Measurements from ENCODE around the gene LENG8. TPM values are rescaled to one million over a fixed set of nuclear protein-coding genes. Genes with fewer than 3 reads are reported as not detected.
A peak's percentile ranks its signal among the peaks of the same experiment; 100 is the strongest.
"Not testable (repeated sequence)": the region's sequence is repeated elsewhere in the genome, so short reads cannot be mapped to it uniquely, and the experiment has no call there.

Gene LENG8
- total and polyA plus RNA-seq, 2 of the 13 experiments (the other 11 are each of a cell fraction or from before 2014, with no cell fraction given): 14.3 to 41.9 TPM

- in situ Hi-C loops (cut with HindIII; ENCODE audit: extremely low pct_ligation_motif_present, low pct_unique_long_range_greater_than_20kb) (no loop called here), intact Hi-C loops (cut with micrococcal nuclease; ENCODE audit: unreplicated experiment) (no loop called here)
- TF ChIP-seq MATR3 (CRISPR knock-in tag; IDR thresholded peaks at IDR 0.05): no peak
- TF ChIP-seq ZNF543 (CRISPR knock-in tag; IDR thresholded peaks at IDR 0.05): no peak
- peak; percentile 21; the same call in 1 of the 2 replicates for TF ChIP-seq GATAD2A (CRISPR knock-in tag; IDR thresholded peaks at IDR 0.05)
- TF ChIP-seq HOXA5 (CRISPR knock-in tag; IDR thresholded peaks at IDR 0.05): no peak
- 0 out of 2 replicates have a peak, but pooled peaks have one; percentile 22 for TF ChIP-seq SAP130 (CRISPR knock-in tag; IDR thresholded peaks at IDR 0.05; ENCODE audit: low read depth)
- TF ChIP-seq HNF4G (IDR thresholded peaks at IDR 0.05; ENCODE audit: borderline replicate concordance, low read depth, low read length): peak; percentile 39; the same call in 1 of the 2 replicates
- no peak for TF ChIP-seq HNF4G (CRISPR knock-in tag; IDR thresholded peaks at IDR 0.05; ENCODE audit: borderline replicate concordance, low read depth)
- peak; percentile 92 for TF ChIP-seq ZBTB33 (CRISPR knock-in tag; IDR thresholded peaks at IDR 0.05)
- peak; percentile 38; the same call in 1 of the 2 replicates for TF ChIP-seq ETV5 (CRISPR knock-in tag; IDR thresholded peaks at IDR 0.05; ENCODE audit: borderline replicate concordance)
- TF ChIP-seq RARA (CRISPR knock-in tag; IDR thresholded peaks at IDR 0.05): peak; percentile 59
- no peak for TF ChIP-seq U2AF2 (IDR thresholded peaks at IDR 0.05; ENCODE audit: low read depth, low read length)
- TF ChIP-seq ZNF775 (CRISPR knock-in tag; IDR thresholded peaks at IDR 0.05; ENCODE audit: borderline replicate concordance): no peak
- no peak for TF ChIP-seq PHF8 (CRISPR knock-in tag; IDR thresholded peaks at IDR 0.05)
- TF ChIP-seq HNF4A (CRISPR knock-in tag; IDR thresholded peaks at IDR 0.05): peak; percentile 69
- peak; percentile 20; the same call in 1 of the 2 replicates for TF ChIP-seq PAXIP1 (CRISPR knock-in tag; conservative IDR thresholded peaks at IDR 0.05)
- ATAC-seq: no peak
- H3K9me3 ChIP-seq (ENCODE audit: low read length): no peaks in the 10 kb centered on the region
- FAIRE-seq: no peak
- no peaks in the 10 kb centered on the region; a peak in 1 of 5 replicates for H3K27me3 ChIP-seq (ENCODE audit: control insufficient read depth in 1 of 2, insufficient read depth in 2 of 2, low read length in 2 of 2)
- peak overlapping the region; percentile 36; the same call in 1 of the 2 replicates for H3K4me2 ChIP-seq (ENCODE audit: low read depth, low read length)
- H3K4me3 ChIP-seq (replicated peaks in 1 of 3; ENCODE audit: insufficient read depth in 1 of 3, low read depth in 2 of 3, low read length in 3 of 3): no peak overlapping the region
- peaks cover 0 to 4% of the 10 kb centered on the region in 2 experiments; a peak in 1 of 5 replicates for H3K36me3 ChIP-seq (replicated peaks in 1 of 2; ENCODE audit: control insufficient read depth in 1 of 2, insufficient read depth in 2 of 2, low read length in 2 of 2)
- ChIA-PET CTCF (ENCODE audit: low intra/inter-chr PET ratio, low total read pairs) (no interaction called here), POLR2A (interaction anchor here (1.6 kb wide), 1 partner anchor 18 kb away, joined by 3 read pairs; no protein-coding TSS in a partner anchor)
- 67% methylated on average over 7 of the region's 7 CpGs for WGBS (ENCODE audit: low lambda C conversion rate)
- BruUV-seq (replicated peaks): no TSS peak
- H3K27ac ChIP-seq (ENCODE audit: extremely low read length, insufficient read depth, low read length): no peak overlapping the region
- H2AFZ ChIP-seq (ENCODE audit: low read length): no peak overlapping the region
- H4K20me1 ChIP-seq (ENCODE audit: insufficient read depth, low read length): peaks cover 3% of the 10 kb centered on the region
- no peak for DNase-seq (ENCODE audit: low spot score)
- peaks cover 23% of the 10 kb centered on the region for H3K79me2 ChIP-seq (ENCODE audit: insufficient read depth, low read length)
- H3K4me1 ChIP-seq (ENCODE audit: insufficient read depth, low read length): peaks cover 28% of the 10 kb centered on the region
- H3K9ac ChIP-seq (ENCODE audit: insufficient read depth, low read depth, low read length): no peak overlapping the region
These were observed 4.3 kb upstream of the LENG8 start for GRCh38 chr19:54444737-54445136.

GRCh38 chr19:54446349-54446748 is 2.6 kb upstream of the LENG8 start:
- intact Hi-C loops (cut with micrococcal nuclease; ENCODE audit: unreplicated experiment); ATAC-seq: not testable (repeated sequence)
- WGBS (ENCODE audit: low lambda C conversion rate): 95% methylated on average over 14 of the region's 15 CpGs

More at GRCh38 chr19:54446349-54446748, 2.6 kb upstream of the LENG8 start:
- BruUV-seq (replicated peaks); CTCF ChIA-PET (ENCODE audit: low intra/inter-chr PET ratio, low total read pairs); H3K4me3 ChIP-seq (replicated peaks in 1 of 3; ENCODE audit: insufficient read depth in 1 of 3, low read depth in 2 of 3, low read length in 3 of 3); H3K4me2 ChIP-seq (ENCODE audit: low read depth, low read length); POLR2A ChIA-PET; H3K36me3 ChIP-seq (replicated peaks in 1 of 2; ENCODE audit: control insufficient read depth in 1 of 2, insufficient read depth in 2 of 2, low read length in 2 of 2); H2AFZ ChIP-seq (ENCODE audit: low read length); H3K9me3 ChIP-seq (ENCODE audit: low read length); FAIRE-seq; H3K27ac ChIP-seq (ENCODE audit: extremely low read length, insufficient read depth, low read length); DNase-seq (ENCODE audit: low spot score); H3K27me3 ChIP-seq (ENCODE audit: control insufficient read depth in 1 of 2, insufficient read depth in 2 of 2, low read length in 2 of 2); H3K9ac ChIP-seq (ENCODE audit: insufficient read depth, low read depth, low read length); in situ Hi-C loops (cut with HindIII; ENCODE audit: extremely low pct_ligation_motif_present, low pct_unique_long_range_greater_than_20kb): not testable (repeated sequence)
- Histone ChIP-seq H4K20me1 (ENCODE audit: insufficient read depth, low read length) (peaks cover 18% of the 10 kb centered on the region), H3K79me2 (ENCODE audit: insufficient read depth, low read length) (peaks cover 39% of the 10 kb centered on the region), H3K4me1 (ENCODE audit: insufficient read depth, low read length) (peaks cover 42% of the 10 kb centered on the region)

Measured in HepG2 (cell line).